Measurements from ENCODE around the gene ADAMTS2.

ADAMTS2 gene

DNA sequence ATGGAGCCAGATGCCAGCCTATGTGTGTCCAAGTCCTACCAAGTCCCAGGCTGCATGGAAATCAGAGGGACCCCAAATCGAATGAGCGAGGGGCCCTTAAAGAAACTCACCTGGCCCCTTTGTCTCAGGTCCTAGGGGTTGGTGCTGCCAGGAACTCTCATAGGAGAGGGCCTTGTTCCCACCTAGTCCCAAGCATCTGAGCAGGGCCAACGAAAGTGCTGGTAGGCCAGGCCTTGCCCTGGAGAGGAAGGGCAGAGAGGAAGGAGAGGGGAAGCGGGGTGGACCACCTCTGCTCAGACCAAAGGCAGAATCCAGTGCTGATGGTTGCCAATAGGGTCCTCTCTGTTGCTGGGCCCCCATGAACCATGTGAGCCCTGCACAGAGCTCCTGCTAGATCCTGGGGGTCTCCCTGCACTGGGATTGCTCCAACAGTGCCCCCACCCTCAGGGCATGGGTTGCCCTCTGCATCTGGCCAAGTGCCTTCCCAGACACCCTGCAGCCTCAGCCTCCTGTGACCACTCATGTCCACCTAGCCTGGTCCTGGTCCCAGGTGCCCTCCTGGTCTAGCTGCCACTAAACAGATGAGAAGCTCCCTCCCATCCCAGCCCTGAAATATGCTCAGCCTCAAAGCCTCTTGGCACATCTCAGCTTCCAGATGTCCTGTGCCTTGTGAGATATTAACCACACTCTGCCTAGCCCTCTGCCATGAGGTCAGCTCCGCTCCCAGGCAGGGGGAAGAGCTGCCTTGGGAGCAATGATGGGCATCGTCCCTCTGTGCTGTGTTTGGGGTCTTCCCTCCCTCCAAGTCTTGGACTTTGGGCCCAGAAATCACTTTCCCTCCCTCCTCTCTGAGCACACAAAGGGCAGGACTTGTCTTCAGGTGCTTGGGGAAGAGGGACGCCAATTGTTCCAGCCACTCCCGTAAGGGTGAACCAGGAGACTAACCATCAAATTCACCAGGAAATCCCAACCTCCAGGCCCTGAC lies 109.6 kb downstream of the ADAMTS2 start:
- Histone ChIP-seq H3F3A (ENCODE audit: insufficient read depth) (no peaks in the 10 kb centered on the region), H3K27ac (ENCODE audit: low read depth, low read length) (no peak overlapping the region), H3K9me3 (ENCODE audit: insufficient read depth, low read length) (no peaks in the 10 kb centered on the region), H3K4me2 (ENCODE audit: low read depth, low read length, poor library complexity, severe bottlenecking) (no peak overlapping the region), H3K36me3 (ENCODE audit: low read length) (no peaks in the 10 kb centered on the region), H4K20me1 (ENCODE audit: low read depth, low read length) (no peaks in the 10 kb centered on the region), H2AFZ (ENCODE audit: low read depth, low read length, severe bottlenecking) (no peak overlapping the region), H3K79me2 (ENCODE audit: insufficient read depth, low read length) (no peaks in the 10 kb centered on the region), H3K9me2 (replicated peaks; ENCODE audit: insufficient read depth, low read length) (no peaks in the 10 kb centered on the region), H3K27me3 (ENCODE audit: low read length) (no peaks in the 10 kb centered on the region), H3K9ac (ENCODE audit: low read length) (no peak overlapping the region), H3K4me3 (ENCODE audit: insufficient read depth, low read length, poor library complexity, severe bottlenecking) (no peak overlapping the region)
- TF ChIP-seq, protein P1, sequence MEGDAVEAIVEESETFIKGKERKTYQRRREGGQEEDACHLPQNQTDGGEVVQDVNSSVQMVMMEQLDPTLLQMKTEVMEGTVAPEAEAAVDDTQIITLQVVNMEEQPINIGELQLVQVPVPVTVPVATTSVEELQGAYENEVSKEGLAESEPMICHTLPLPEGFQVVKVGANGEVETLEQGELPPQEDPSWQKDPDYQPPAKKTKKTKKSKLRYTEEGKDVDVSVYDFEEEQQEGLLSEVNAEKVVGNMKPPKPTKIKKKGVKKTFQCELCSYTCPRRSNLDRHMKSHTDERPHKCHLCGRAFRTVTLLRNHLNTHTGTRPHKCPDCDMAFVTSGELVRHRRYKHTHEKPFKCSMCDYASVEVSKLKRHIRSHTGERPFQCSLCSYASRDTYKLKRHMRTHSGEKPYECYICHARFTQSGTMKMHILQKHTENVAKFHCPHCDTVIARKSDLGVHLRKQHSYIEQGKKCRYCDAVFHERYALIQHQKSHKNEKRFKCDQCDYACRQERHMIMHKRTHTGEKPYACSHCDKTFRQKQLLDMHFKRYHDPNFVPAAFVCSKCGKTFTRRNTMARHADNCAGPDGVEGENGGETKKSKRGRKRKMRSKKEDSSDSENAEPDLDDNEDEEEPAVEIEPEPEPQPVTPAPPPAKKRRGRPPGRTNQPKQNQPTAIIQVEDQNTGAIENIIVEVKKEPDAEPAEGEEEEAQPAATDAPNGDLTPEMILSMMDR (IDR thresholded peaks at IDR 0.05; ENCODE audit: insufficient read depth, low read length, poor library complexity, severe bottlenecking) = no peak
- no peak for TF ChIP-seq EZH2phosphoT487 (conservative IDR thresholded peaks at IDR 0.05; ENCODE audit: low read length)

DNA sequence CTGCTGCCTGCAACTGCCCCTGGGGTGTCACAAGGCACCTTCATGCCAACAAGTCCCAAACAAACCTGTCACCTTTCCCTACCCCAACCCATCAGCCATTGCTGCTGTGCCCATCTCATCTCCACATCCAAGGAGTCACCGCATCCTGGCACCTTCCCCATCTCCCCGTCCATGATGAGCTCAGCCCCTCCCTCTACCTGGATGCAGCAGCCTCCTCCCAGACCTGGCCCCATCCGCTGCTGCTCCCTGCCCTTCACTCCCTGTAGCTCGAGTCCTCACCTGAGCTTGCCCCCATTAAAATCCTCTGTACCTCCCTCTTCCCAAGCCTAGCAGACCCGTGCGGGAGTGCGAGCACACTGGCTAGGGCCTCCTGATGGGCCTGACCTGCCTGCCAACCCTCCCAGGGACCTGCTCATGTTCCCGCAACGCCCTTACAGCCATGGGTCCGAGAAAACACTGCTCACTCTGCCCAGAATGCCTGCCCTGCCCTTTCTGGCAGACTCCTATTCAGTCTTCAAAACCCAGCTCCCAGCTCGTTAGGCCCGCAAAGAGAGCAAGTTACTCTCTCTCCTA lies 110.6 kb downstream of the ADAMTS2 start:
- Histone ChIP-seq H3K27me3 (ENCODE audit: low read length) (no peaks in the 10 kb centered on the region), H3K36me3 (ENCODE audit: low read length) (no peaks in the 10 kb centered on the region), H3K4me3 (ENCODE audit: insufficient read depth, low read length, poor library complexity, severe bottlenecking) (no peak overlapping the region), H2AFZ (ENCODE audit: low read depth, low read length, severe bottlenecking) (no peak overlapping the region), H3K9me3 (ENCODE audit: insufficient read depth, low read length) (no peaks in the 10 kb centered on the region), H3K9ac (ENCODE audit: low read length) (no peak overlapping the region), H3K9me2 (replicated peaks; ENCODE audit: insufficient read depth, low read length) (no peaks in the 10 kb centered on the region), H4K20me1 (ENCODE audit: low read depth, low read length) (no peaks in the 10 kb centered on the region), H3K27ac (ENCODE audit: low read depth, low read length) (no peak overlapping the region), H3K4me2 (ENCODE audit: low read depth, low read length, poor library complexity, severe bottlenecking) (no peak overlapping the region), H3F3A (ENCODE audit: insufficient read depth) (no peaks in the 10 kb centered on the region), H3K79me2 (ENCODE audit: insufficient read depth, low read length) (no peaks in the 10 kb centered on the region)
- TF ChIP-seq EZH2phosphoT487 (conservative IDR thresholded peaks at IDR 0.05; ENCODE audit: low read length) = no peak
- TF ChIP-seq, protein P1 (IDR thresholded peaks at IDR 0.05; ENCODE audit: insufficient read depth, low read length, poor library complexity, severe bottlenecking) = no peak

DNA sequence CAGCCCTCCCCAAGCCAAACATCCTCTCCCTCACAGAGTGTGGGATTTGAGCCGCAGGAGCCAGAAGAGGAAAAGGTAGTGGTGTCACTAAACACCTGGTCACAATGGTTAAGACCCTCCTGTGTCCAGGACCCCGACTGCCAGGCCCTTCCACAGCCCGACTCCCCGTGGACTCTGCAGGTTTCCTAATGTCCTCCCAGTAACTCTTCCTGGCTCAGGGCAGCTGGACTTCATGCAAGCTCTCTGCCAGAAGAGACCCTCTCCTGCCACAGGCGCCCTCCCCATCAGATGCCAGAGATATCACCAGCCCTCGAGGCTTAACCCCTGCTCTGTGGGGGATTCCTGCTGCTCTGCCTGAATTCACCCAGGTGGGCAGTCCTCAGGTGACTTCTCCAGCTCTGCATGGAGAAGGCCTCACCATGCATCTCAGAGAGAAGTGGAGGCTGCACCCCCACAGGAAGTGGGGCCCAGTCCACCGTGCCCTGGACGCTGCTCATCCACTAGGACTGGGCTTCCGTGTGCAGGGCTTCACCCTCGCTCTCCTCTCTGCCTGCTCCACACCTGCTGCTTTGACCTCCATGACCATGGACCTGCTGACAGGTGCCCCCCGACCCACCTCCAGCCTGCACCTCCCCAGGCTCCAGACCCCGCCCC lies 111.2 kb downstream of the ADAMTS2 start:
- Histone ChIP-seq H3K4me2 (ENCODE audit: low read depth, low read length, poor library complexity, severe bottlenecking) (no peak overlapping the region), H3F3A (ENCODE audit: insufficient read depth) (no peaks in the 10 kb centered on the region), H3K27ac (ENCODE audit: low read depth, low read length) (no peak overlapping the region), H4K20me1 (ENCODE audit: low read depth, low read length) (no peaks in the 10 kb centered on the region), H3K9me3 (ENCODE audit: insufficient read depth, low read length) (no peaks in the 10 kb centered on the region), H3K27me3 (ENCODE audit: low read length) (no peaks in the 10 kb centered on the region), H3K9me2 (replicated peaks; ENCODE audit: insufficient read depth, low read length) (no peaks in the 10 kb centered on the region), H3K9ac (ENCODE audit: low read length) (no peak overlapping the region), H3K36me3 (ENCODE audit: low read length) (no peaks in the 10 kb centered on the region), H2AFZ (ENCODE audit: low read depth, low read length, severe bottlenecking) (no peak overlapping the region), H3K79me2 (ENCODE audit: insufficient read depth, low read length) (no peaks in the 10 kb centered on the region), H3K4me3 (ENCODE audit: insufficient read depth, low read length, poor library complexity, severe bottlenecking) (no peak overlapping the region)
- TF ChIP-seq EZH2phosphoT487 (conservative IDR thresholded peaks at IDR 0.05; ENCODE audit: low read length) = no peak
- TF ChIP-seq, protein P1 (IDR thresholded peaks at IDR 0.05; ENCODE audit: insufficient read depth, low read length, poor library complexity, severe bottlenecking) = no peak
